HepG2 (cell line): ENCODE results near the gene IGFBP5. TPM values are rescaled to one million over a fixed set of nuclear protein-coding genes. Genes with fewer than 3 reads are reported as not detected.

Source experiments
- AKAP8 ChIP-seq: sonication (generic); formaldehyde crosslinking; IDR thresholded peaks from 2 replicates; pipeline ENCODE4 v1.5.1; 2020; ENCODE audit warnings: mild to moderate bottlenecking, missing genetic modification reagents
- CBFB ChIP-seq: sonication (generic); formaldehyde crosslinking; IDR thresholded peaks from 2 replicates; pipeline ENCODE4 v1.4.0; 2020; ENCODE audit warnings: missing genetic modification reagents
- EED ChIP-seq: sonication (generic); formaldehyde crosslinking; IDR thresholded peaks from 2 replicates; pipeline ENCODE4 v1.5.0; 2020; ENCODE audit warnings: mild to moderate bottlenecking, missing genetic modification reagents
- ERF ChIP-seq: IDR thresholded peaks from 2 replicates; pipeline ENCODE4 v1.6.1; 2018; ENCODE audit warnings: missing biosample characterization, missing genetic modification reagents
- ETV5 ChIP-seq: IDR thresholded peaks from 2 replicates; pipeline ENCODE4 v1.6.1; 2018; ENCODE audit warnings: missing biosample characterization, missing genetic modification reagents, inconsistent platforms, borderline replicate concordance
- FOXJ3 ChIP-seq: sonication (generic); formaldehyde crosslinking; IDR thresholded peaks from 2 replicates; pipeline ENCODE4 v1.4.0; 2020; ENCODE audit warnings: missing genetic modification reagents, mild to moderate bottlenecking, borderline replicate concordance
- HMG20A ChIP-seq: IDR thresholded peaks from 2 replicates; pipeline ENCODE4 v1.6.1; 2016; ENCODE audit warnings: borderline replicate concordance
- HNRNPUL1 ChIP-seq: fragments of 200-400 bp; formaldehyde crosslinking; IDR thresholded peaks from 2 replicates; pipeline ENCODE4 v1.6.1; 2017; ENCODE audit warnings: low read depth, mild to moderate bottlenecking, low read length, moderate library complexity
- JARID2 ChIP-seq: sonication (generic); formaldehyde crosslinking; IDR thresholded peaks from 2 replicates; pipeline ENCODE4 v1.8.1; 2023; ENCODE audit warnings: missing genetic modification reagents, inconsistent platforms; ENCODE audit not compliant: insufficient replicate concordance
- KDM2A ChIP-seq: sonication (generic); formaldehyde crosslinking; IDR thresholded peaks from 2 replicates; pipeline ENCODE4 v1.4.0; 2020; ENCODE audit warnings: low read depth, missing genetic modification reagents, borderline replicate concordance
- KMT2B ChIP-seq: IDR thresholded peaks from 2 replicates; pipeline ENCODE4 v1.6.1; 2016; ENCODE audit warnings: missing genetic modification reagents, missing compliant biosample characterization
- NFE2L1 ChIP-seq: sonication (generic); formaldehyde crosslinking; IDR thresholded peaks from 2 replicates; pipeline ENCODE4 v1.4.0; 2020; ENCODE audit warnings: missing genetic modification reagents, mild to moderate bottlenecking, borderline replicate concordance
- NFE2L2 ChIP-seq: fragments of 150-350 bp; IDR thresholded peaks from 2 replicates; pipeline ENCODE4 v1.6.1; 2014; ENCODE audit warnings: low read length
- NR2C2 ChIP-seq: sonication (generic); formaldehyde crosslinking; IDR thresholded peaks from 2 replicates; pipeline ENCODE4 v1.4.0; 2020; ENCODE audit warnings: missing genetic modification reagents, mild to moderate bottlenecking, moderate library complexity, borderline replicate concordance
- PTBP1 ChIP-seq: fragments of 200-400 bp; formaldehyde crosslinking; IDR thresholded peaks from 2 replicates; pipeline ENCODE4 v1.6.1; 2018; ENCODE audit warnings: low read length, low read depth; ENCODE audit not compliant: poor library complexity, severe bottlenecking
- RXRB ChIP-seq: IDR thresholded peaks from 2 replicates; pipeline ENCODE4 v1.6.1; 2016; ENCODE audit warnings: borderline replicate concordance, missing genetic modification reagents, missing compliant biosample characterization
- STAG1 ChIP-seq: sonication (generic); formaldehyde crosslinking; IDR thresholded peaks from 2 replicates; pipeline ENCODE4 v1.4.0; 2020; ENCODE audit warnings: missing genetic modification reagents
- TBX3 ChIP-seq: fragments of 450-650 bp; IDR thresholded peaks from 2 replicates; pipeline ENCODE4 v1.6.1; 2017; ENCODE audit warnings: antibody characterized with exemption, mild to moderate bottlenecking, inconsistent platforms, borderline replicate concordance
- TEAD3 ChIP-seq: optimal IDR thresholded peaks from 2 replicates; pipeline ENCODE3; 2016; ENCODE audit warnings: borderline replicate concordance
- WIZ ChIP-seq: sonication (generic); formaldehyde crosslinking; IDR thresholded peaks from 2 replicates; pipeline ENCODE4 v1.5.1; 2020; ENCODE audit warnings: mild to moderate bottlenecking, missing genetic modification reagents
- ZBTB3 ChIP-seq: sonication (generic); formaldehyde crosslinking; IDR thresholded peaks from 2 replicates; pipeline ENCODE4 v1.4.0; 2020; ENCODE audit warnings: low read depth, mild to moderate bottlenecking, moderate library complexity, missing genetic modification reagents, borderline replicate concordance
- ZFX ChIP-seq: sonication (generic); formaldehyde crosslinking; IDR thresholded peaks from 2 replicates; pipeline ENCODE4 v1.4.0; 2020; ENCODE audit warnings: mild to moderate bottlenecking, low read depth, missing genetic modification reagents, moderate library complexity
- ZNF331 ChIP-seq: sonication (generic); formaldehyde crosslinking; IDR thresholded peaks from 2 replicates; pipeline ENCODE4 v1.4.0; 2020; ENCODE audit warnings: missing genetic modification reagents
- polyA plus RNA-seq, 8 experiments: library from polyadenylated mRNA; depleted of rRNA in 3 of 8; stranded (reverse) in 7 of 8; unstranded in 1 of 8; fragments of >200 nt; fragmentation: Illumina TruSeq in 4 of 8; extraction: Trizol in 4 of 8; gene quantifications; 2 replicates each; pipeline versions ENCODE4 v1.2.1 to v1.2.3, GENCODE V29; 2011 to 2016; ENCODE audit warnings: low read depth in 4 of 8, missing spikeins in 1 of 8, mixed read lengths in 1 of 8; ENCODE audit not compliant: insufficient read depth in 1 of 8
- total RNA-seq, 5 experiments: library from RNA; depleted of rRNA; stranded (reverse); fragments of >200 nt; fragmentation: Illumina TruSeq; extraction: Trizol; gene quantifications; 2 replicates each; pipeline ENCODE4 v1.2.3, GENCODE V29; 2016; ENCODE audit warnings: low read depth in 1 of 5
- TF ChIP-seq, protein P1 (sequence below): sonication (generic); formaldehyde crosslinking; IDR thresholded peaks from 2 replicates; pipeline ENCODE4 v1.4.0; 2020; ENCODE audit warnings: low read depth, mild to moderate bottlenecking, missing genetic modification reagents
- TF ChIP-seq, protein P2 (sequence below): sonication (generic); formaldehyde crosslinking; IDR thresholded peaks from 2 replicates; pipeline ENCODE4 v1.5.1; 2020; ENCODE audit warnings: mild to moderate bottlenecking, missing genetic modification reagents, moderate library complexity

Gene IGFBP5
- total and polyA plus RNA-seq, 2 of the 13 experiments (the other 11 are each of a cell fraction or from before 2014, with no cell fraction given) = 0.15 TPM; not detected in 1

DNA sequence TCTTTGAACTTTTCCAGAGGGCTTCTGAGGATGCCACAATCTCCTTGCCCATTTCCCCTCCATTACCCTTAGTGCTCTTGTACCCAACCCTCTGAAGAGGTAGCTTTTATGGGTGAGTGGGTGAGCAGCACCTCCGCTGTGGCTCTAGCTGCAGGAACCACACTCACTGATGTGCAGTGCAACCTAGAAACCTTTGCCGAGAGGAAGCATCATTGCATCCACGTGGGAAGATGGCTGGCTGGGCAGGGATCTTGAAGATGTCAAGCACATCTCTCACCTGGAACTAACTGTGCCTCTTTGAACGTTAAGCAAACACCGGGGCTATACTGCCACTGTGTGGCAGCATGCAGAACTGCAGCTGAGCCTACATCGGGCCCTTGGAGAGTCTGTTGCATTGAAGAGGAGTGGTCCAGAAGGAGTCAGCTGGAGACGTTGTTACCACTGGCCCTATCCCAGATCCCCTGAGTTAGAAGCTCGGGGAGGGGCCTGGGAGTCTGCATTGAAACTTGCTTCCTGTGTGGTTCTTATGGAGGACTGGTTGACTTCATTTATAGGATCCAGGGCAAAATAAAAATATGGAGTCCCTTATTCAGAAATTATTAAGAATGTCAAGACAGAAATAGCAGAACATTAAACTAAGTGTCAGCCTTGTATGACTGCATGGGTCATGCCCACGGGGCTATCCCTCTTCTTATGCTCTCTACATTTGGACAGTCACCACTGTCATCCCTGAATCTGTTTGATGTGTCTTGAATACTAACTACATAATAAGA is 28.7 kb downstream of the IGFBP5 start (continued):
- peak; percentile 30; the same call in 1 of the 2 replicates for TF ChIP-seq ZFX (CRISPR knock-in tag)
- no peak for TF ChIP-seq CBFB (CRISPR knock-in tag)
- TF ChIP-seq NR2C2 (CRISPR knock-in tag) = no peak
- no peak for TF ChIP-seq WIZ (CRISPR knock-in tag)
- peak; percentile 100 for TF ChIP-seq STAG1 (CRISPR knock-in tag)
- no peak for TF ChIP-seq ETV5 (CRISPR knock-in tag)
- TF ChIP-seq ERF (CRISPR knock-in tag) = peak; percentile 85; the same call in 1 of the 2 replicates
- no peak for TF ChIP-seq TEAD3 (CRISPR knock-in tag)
- no peak for TF ChIP-seq TBX3
- TF ChIP-seq AKAP8 (CRISPR knock-in tag) = no peak
- TF ChIP-seq HMG20A (CRISPR knock-in tag) = 0 out of 2 replicates have a peak, but pooled peaks have one; percentile 11
- no peak for TF ChIP-seq PTBP1
- TF ChIP-seq, protein P1, sequence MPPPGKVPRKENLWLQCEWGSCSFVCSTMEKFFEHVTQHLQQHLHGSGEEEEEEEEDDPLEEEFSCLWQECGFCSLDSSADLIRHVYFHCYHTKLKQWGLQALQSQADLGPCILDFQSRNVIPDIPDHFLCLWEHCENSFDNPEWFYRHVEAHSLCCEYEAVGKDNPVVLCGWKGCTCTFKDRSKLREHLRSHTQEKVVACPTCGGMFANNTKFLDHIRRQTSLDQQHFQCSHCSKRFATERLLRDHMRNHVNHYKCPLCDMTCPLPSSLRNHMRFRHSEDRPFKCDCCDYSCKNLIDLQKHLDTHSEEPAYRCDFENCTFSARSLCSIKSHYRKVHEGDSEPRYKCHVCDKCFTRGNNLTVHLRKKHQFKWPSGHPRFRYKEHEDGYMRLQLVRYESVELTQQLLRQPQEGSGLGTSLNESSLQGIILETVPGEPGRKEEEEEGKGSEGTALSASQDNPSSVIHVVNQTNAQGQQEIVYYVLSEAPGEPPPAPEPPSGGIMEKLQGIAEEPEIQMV (CRISPR knock-in tag) = peak; percentile 77; the same call in 1 of the 2 replicates
- 0 out of 2 replicates have a peak, but pooled peaks have one; percentile 24 for TF ChIP-seq KMT2B (CRISPR knock-in tag)
- peak; percentile 52; the same call in 1 of the 2 replicates for TF ChIP-seq ZNF331 (CRISPR knock-in tag)
- 0 out of 2 replicates have a peak, but pooled peaks have one; percentile 21 for TF ChIP-seq FOXJ3
- 0 out of 2 replicates have a peak, but pooled peaks have one; percentile 12 for TF ChIP-seq NFE2L2
- no peak for TF ChIP-seq NFE2L1 (CRISPR knock-in tag)
- TF ChIP-seq ZBTB3 (CRISPR knock-in tag) = 0 out of 2 replicates have a peak, but pooled peaks have one; percentile 36
- 0 out of 2 replicates have a peak, but pooled peaks have one; percentile 33 for TF ChIP-seq RXRB (CRISPR knock-in tag)
- TF ChIP-seq JARID2 = peak; percentile 51
- no peak for TF ChIP-seq HNRNPUL1
- peak; percentile 82 for TF ChIP-seq KDM2A (CRISPR knock-in tag)
- TF ChIP-seq, protein P2, sequence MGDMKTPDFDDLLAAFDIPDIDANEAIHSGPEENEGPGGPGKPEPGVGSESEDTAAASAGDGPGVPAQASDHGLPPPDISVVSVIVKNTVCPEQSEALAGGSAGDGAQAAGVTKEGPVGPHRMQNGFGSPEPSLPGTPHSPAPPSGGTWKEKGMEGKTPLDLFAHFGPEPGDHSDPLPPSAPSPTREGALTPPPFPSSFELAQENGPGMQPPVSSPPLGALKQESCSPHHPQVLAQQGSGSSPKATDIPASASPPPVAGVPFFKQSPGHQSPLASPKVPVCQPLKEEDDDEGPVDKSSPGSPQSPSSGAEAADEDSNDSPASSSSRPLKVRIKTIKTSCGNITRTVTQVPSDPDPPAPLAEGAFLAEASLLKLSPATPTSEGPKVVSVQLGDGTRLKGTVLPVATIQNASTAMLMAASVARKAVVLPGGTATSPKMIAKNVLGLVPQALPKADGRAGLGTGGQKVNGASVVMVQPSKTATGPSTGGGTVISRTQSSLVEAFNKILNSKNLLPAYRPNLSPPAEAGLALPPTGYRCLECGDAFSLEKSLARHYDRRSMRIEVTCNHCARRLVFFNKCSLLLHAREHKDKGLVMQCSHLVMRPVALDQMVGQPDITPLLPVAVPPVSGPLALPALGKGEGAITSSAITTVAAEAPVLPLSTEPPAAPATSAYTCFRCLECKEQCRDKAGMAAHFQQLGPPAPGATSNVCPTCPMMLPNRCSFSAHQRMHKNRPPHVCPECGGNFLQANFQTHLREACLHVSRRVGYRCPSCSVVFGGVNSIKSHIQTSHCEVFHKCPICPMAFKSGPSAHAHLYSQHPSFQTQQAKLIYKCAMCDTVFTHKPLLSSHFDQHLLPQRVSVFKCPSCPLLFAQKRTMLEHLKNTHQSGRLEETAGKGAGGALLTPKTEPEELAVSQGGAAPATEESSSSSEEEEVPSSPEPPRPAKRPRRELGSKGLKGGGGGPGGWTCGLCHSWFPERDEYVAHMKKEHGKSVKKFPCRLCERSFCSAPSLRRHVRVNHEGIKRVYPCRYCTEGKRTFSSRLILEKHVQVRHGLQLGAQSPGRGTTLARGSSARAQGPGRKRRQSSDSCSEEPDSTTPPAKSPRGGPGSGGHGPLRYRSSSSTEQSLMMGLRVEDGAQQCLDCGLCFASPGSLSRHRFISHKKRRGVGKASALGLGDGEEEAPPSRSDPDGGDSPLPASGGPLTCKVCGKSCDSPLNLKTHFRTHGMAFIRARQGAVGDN (CRISPR knock-in tag) = no peak
- TF ChIP-seq EED (CRISPR knock-in tag) = 0 out of 2 replicates have a peak, but pooled peaks have one; percentile 41
